Neural cell (in vitro differentiated cells): ENCODE results near the gene DACH1. TPM values are rescaled to one million over a fixed set of nuclear protein-coding genes. Genes with fewer than 3 reads are reported as not detected.

ENCODE experiments used
- H2AFZ ChIP-seq: fragments of 200-600, 300-800 bp; sonication (generic), shearing (Covaris generic); 2 replicates; pipeline ENCODE4 v1.6.0; 2014; ENCODE audit warnings: low read depth, mild to moderate bottlenecking, antibody characterized with exemption, low read length, moderate library complexity
- H3F3A ChIP-seq: fragments of 200-600 bp; shearing (Covaris generic); 2 replicates; pipeline ENCODE4 v1.6.1; 2016; ENCODE audit warnings: mild to moderate bottlenecking, moderate library complexity, mixed read lengths, antibody characterized with exemption, low read length; ENCODE audit not compliant: insufficient read depth, poor library complexity, severe bottlenecking
- H3K27ac ChIP-seq: fragments of 200-600, 300-800 bp; sonication (generic), shearing (Covaris generic); 2 replicates; pipeline ENCODE4 v1.5.1; 2014; ENCODE audit warnings: mild to moderate bottlenecking, low read length, moderate library complexity
- H3K27me3 ChIP-seq: fragments of 300-800, 200-600 bp; sonication (generic), shearing (Covaris generic); 2 replicates; pipeline ENCODE4 v1.6.0; 2014; ENCODE audit warnings: mild to moderate bottlenecking, low read depth, low read length, moderate library complexity; ENCODE audit not compliant: insufficient read depth
- H3K36me3 ChIP-seq: fragments of 300-800, 200-600 bp; sonication (generic), shearing (Covaris generic); 2 replicates; pipeline ENCODE4 v1.5.1; 2014; ENCODE audit warnings: mild to moderate bottlenecking, antibody characterized with exemption, low read length, moderate library complexity; ENCODE audit not compliant: insufficient read depth
- H3K4me2 ChIP-seq: fragments of 300-800, 200-600 bp; sonication (generic), shearing (Covaris generic); 2 replicates; pipeline ENCODE4 v1.6.0; 2014; ENCODE audit warnings: mild to moderate bottlenecking, low read length
- H3K4me3 ChIP-seq: fragments of 300-800, 200-600 bp; sonication (generic), shearing (Covaris generic); 2 replicates; pipeline ENCODE4 v1.5.1; 2014; ENCODE audit warnings: mild to moderate bottlenecking, low read length, moderate library complexity
- H3K79me2 ChIP-seq: fragments of 200-600 bp; shearing (Covaris generic); replicated peaks from 2 replicates; pipeline ENCODE4 v1.6.0; 2014; ENCODE audit warnings: mild to moderate bottlenecking, low read length, moderate library complexity; ENCODE audit not compliant: insufficient read depth
- H3K9ac ChIP-seq: fragments of 300-800, 200-600 bp; sonication (generic), shearing (Covaris generic); 2 replicates; pipeline ENCODE4 v1.6.1; 2016; ENCODE audit warnings: mild to moderate bottlenecking, low read length, mixed read lengths
- H3K9me2 ChIP-seq: fragments of 200-600 bp; shearing (Covaris generic); 2 replicates; pipeline ENCODE4 v1.6.1; 2016; ENCODE audit warnings: mild to moderate bottlenecking, low read length, mixed read lengths; ENCODE audit not compliant: insufficient read depth
- H3K9me3 ChIP-seq: fragments of 200-600, 300-800 bp; sonication (generic), shearing (Covaris generic); 2 replicates; pipeline ENCODE4 v1.6.1; 2016; ENCODE audit warnings: mild to moderate bottlenecking, mixed run types, low read length, moderate library complexity, mixed read lengths
- H4K20me1 ChIP-seq: fragments of 200-600 bp; shearing (Covaris generic); 2 replicates; pipeline ENCODE4 v1.6.1; 2016; ENCODE audit warnings: mild to moderate bottlenecking, mixed run types; ENCODE audit not compliant: insufficient read depth
- CTCF ChIP-seq: fragments of 450-650 bp; IDR thresholded peaks from 2 replicates; pipeline ENCODE4 v1.5.1; 2014; ENCODE audit warnings: antibody characterized with exemption, mild to moderate bottlenecking, moderate library complexity; ENCODE audit not compliant: poor library complexity, severe bottlenecking
- EP300 ChIP-seq: fragments of 450-650 bp; conservative IDR thresholded peaks from 2 replicates; pipeline ENCODE4 v1.6.1; 2014; ENCODE audit warnings: antibody characterized with exemption, mild to moderate bottlenecking, moderate library complexity; ENCODE audit not compliant: poor library complexity, severe bottlenecking
- EZH2 ChIP-seq: fragments of 200-600, 300-800 bp; shearing (Covaris generic), sonication (generic); IDR thresholded peaks from 2 replicates; pipeline ENCODE4 v1.6.1; 2014; ENCODE audit warnings: antibody characterized with exemption, low read length, borderline replicate concordance, mild to moderate bottlenecking; ENCODE audit not compliant: insufficient read depth, poor library complexity, severe bottlenecking
- MXI1 ChIP-seq: fragments of 450-650 bp; conservative IDR thresholded peaks from 2 replicates; pipeline ENCODE4 v1.6.1; 2014; ENCODE audit warnings: antibody characterized with exemption, mild to moderate bottlenecking; ENCODE audit not compliant: poor library complexity, severe bottlenecking
- POLR2AphosphoS5 ChIP-seq: IDR thresholded peaks from 2 replicates; pipeline ENCODE4 v1.6.1; 2012
- RAD21 ChIP-seq: fragments of 450-650 bp; conservative IDR thresholded peaks from 2 replicates; pipeline ENCODE4 v1.6.1; 2014; ENCODE audit warnings: antibody characterized with exemption, mild to moderate bottlenecking, moderate library complexity
- REST ChIP-seq: IDR thresholded peaks from 2 replicates; pipeline ENCODE4 v1.6.1; 2012; ENCODE audit warnings: borderline replicate concordance
- SMC3 ChIP-seq: fragments of 450-650 bp; conservative IDR thresholded peaks from 2 replicates; pipeline ENCODE4 v1.6.1; 2014; ENCODE audit warnings: antibody characterized with exemption, mild to moderate bottlenecking, moderate library complexity; ENCODE audit not compliant: poor library complexity
- TAF1 ChIP-seq: IDR thresholded peaks from 2 replicates; pipeline ENCODE4 v1.6.1; 2012; ENCODE audit warnings: low read depth
- polyA plus RNA-seq: library from polyadenylated mRNA; depleted of rRNA; stranded (reverse); fragments of >200 nt; gene quantifications from 2 replicates; pipeline ENCODE4 v1.2.3, GENCODE V29; 2014

The DACH1 gene
- polyA plus RNA-seq, 1 donor from 2014 or later, result 20.0 TPM

- H4K20me1 ChIP-seq, result no peaks in the 10 kb centered on the region
- no peak overlapping the region for H3K27ac ChIP-seq
- no peak overlapping the region for H3K4me2 ChIP-seq
- no peaks in the 10 kb centered on the region for H3F3A ChIP-seq
- no peaks in the 10 kb centered on the region for H3K36me3 ChIP-seq
- no peak overlapping the region for H3K4me3 ChIP-seq
- H3K9ac ChIP-seq, result no peak overlapping the region
- no peaks in the 10 kb centered on the region for H3K9me2 ChIP-seq
- H3K9me3 ChIP-seq, result no peaks in the 10 kb centered on the region
- TF ChIP-seq EZH2 (no peak), RAD21 (no peak), CTCF (no peak), TAF1 (no peak), MXI1 (no peak), EP300 (no peak), POLR2AphosphoS5 (no peak), SMC3 (no peak), REST (no peak)
- H3K79me2 ChIP-seq, result peaks cover 5% of the 10 kb centered on the region
- no peak overlapping the region for H2AFZ ChIP-seq
- H3K27me3 ChIP-seq, result no peaks in the 10 kb centered on the region
Measured at GRCh38 chr13:71806886-71807285, 60.1 kb downstream of the DACH1 start.

- no peak overlapping the region for H3K4me3 ChIP-seq
- H3K36me3 ChIP-seq, result no peaks in the 10 kb centered on the region
- H3K27ac ChIP-seq, result no peak overlapping the region
- no peak overlapping the region for H2AFZ ChIP-seq
- H4K20me1 ChIP-seq, result no peaks in the 10 kb centered on the region
- no peaks in the 10 kb centered on the region for H3F3A ChIP-seq
- no peaks in the 10 kb centered on the region for H3K79me2 ChIP-seq
- TF ChIP-seq EZH2 (no peak), TAF1 (no peak), POLR2AphosphoS5 (no peak), EP300 (no peak), MXI1 (no peak), REST (no peak), SMC3 (no peak), CTCF (no peak), RAD21 (no peak)
- no peak overlapping the region for H3K9ac ChIP-seq
- no peaks in the 10 kb centered on the region for H3K27me3 ChIP-seq
- no peak overlapping the region for H3K4me2 ChIP-seq
- H3K9me3 ChIP-seq, result no peaks in the 10 kb centered on the region
- no peaks in the 10 kb centered on the region for H3K9me2 ChIP-seq
Measured at GRCh38 chr13:71803066-71803465, 63.9 kb downstream of the DACH1 start.
